ENCODE measurements around the gene ALK.

ALK gene

DNA sequence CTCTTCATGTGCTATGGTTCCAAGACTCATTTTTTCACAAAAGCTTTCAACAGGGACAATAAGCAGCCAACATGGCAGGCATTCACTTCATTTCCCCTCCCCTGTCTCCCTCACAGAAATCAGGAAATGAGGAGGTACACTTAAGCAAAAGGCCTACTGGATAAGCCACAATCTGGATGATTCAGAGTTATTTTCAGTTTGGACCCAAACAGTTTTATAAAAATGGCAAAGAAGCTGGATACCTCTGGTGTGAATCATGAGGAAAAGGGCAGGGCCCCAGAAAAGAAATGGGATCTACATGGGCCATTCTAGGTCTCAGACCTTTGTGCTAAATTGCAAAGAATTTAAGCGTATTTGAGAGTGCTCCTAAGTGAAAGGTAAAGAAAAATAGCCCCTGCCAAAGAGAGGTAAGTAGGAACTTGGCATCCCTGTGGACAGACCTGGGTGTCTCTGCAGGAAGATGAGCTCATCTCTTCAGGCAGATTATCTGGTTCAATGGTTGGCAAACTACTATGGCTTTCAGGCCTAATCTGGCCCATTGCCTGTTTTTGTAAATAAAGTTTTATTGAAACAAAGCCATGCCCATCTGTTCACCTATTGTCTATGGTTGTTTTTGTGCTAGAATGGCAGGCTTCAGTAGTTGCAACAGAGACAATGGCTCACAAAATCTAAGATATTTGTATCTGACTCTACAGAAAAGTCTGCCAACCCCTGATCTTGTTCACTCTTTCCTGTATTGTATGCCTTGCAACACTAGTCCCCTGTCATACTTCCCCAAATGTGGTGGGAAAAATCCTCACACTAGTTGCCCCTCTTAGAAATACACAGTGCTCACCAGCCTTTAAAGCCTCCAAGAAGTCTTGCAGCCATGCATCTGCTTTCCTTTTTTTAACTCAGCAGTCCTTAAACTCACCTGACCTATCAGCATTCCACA is 315.0 kb downstream of the ALK start:
- peak; percentile 96 for DNase-seq

DNA sequence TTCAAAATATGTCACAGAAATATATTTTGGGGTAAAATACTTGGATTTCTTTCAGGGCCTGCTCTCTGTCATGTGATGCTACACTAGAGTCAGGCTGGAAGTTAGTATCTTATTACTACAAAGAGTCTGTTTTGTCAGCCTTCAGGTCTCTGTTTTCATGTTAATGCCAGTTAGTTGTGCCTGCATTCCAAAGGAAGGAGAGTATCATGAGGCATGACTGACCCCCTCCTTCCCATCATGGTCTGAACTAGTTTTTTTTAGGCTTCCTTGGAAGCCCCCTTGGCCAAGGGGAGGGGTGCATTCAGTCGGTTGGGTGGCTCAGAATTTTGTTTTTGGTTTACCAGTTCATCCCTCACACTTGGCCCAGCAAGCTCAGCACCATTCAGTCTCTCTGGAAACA is 318.0 kb downstream of the ALK start:
- DNase-seq = no peak

- no peak for DNase-seq
Observed at GRCh38 chr2:29601872-29602271, 319.5 kb downstream of the ALK start.

GRCh38 chr2:29601321-29601720 is 320.1 kb downstream of the ALK start:
- DNase-seq = no peak

- DNase-seq = no peak
Observed at GRCh38 chr2:29599946-29600345, 321.4 kb downstream of the ALK start.

DNA sequence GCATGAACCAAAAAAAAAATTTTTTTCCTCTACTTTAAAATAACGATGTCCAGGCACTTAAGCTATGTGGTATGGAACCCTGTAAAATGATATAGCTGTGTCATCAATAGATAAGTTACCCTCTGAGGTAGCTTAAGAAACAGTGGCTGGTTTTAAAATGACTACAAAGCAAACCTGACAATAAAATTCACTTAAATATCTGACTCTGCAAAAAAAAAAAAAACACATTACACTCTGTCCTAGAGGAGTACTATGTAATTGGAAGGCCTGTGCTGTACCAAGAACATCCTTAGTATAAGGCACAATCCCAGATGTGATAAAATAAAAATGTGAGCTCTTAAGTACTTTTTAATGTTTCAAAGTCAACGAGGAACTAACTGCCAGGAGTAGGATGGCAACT is 322.4 kb downstream of the ALK start:
- no peak for DNase-seq

- DNase-seq = no peak
Observed at GRCh38 chr2:29597035-29597434, 324.4 kb downstream of the ALK start.

DNA sequence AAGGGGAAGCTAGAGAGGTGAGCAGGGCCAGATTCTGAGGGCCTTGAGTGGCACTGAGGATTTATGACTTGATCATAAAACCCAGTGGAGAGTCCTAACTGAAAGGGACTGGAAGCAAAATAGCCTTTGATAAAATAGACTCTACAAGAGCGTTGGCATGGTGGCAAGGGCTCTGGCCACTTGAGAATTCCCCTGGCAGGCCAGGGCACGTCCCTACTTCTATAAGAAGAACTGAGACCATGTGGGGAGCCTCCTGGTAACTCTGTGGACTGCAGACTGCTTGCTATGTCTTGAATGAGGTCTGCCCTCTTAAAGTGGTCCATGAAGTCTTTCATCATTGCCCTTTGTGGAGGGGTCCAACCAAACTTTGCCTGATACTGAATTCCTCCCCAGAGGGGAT is 324.8 kb downstream of the ALK start:
- no peak for DNase-seq

DNA sequence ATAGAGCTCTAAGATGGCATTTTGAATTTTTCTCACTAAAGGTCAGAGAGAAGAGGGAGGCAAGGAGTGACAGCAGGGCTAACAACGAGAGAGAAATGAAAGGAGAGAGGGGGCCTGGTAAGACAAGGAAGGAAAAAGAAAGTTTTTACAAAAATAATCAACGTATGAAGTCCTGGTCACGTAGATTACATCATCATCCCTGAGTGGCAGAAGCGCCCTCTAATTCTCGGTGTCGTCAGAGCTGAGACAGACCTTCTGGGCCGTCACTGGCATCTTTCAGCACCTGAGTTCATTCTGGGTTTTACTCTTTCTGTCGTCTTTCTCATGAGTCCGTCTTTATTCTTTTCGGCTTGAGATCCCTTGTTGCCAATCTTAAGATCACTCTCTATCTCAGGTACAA is 329.8 kb downstream of the ALK start:
- no peak for DNase-seq

DNA sequence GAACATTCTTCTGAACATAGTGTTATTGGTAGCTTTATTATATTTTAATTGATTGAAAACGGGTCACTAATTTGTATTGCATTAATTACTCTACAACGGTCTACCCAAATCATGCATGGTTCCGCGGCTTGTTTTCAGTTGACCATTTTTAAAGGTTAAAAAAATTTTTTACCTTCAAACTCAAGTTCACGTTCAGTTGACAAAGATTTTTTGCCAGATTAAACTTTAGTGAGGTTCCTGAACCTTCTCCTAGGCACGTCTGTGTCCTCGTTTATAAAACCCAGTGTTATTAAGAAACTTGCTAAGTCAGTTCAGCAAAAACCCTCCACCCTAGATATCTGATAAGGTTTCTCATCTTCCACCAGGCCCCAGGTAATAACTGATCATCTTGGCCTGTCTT is 331.2 kb downstream of the ALK start:
- no peak for DNase-seq

DNA sequence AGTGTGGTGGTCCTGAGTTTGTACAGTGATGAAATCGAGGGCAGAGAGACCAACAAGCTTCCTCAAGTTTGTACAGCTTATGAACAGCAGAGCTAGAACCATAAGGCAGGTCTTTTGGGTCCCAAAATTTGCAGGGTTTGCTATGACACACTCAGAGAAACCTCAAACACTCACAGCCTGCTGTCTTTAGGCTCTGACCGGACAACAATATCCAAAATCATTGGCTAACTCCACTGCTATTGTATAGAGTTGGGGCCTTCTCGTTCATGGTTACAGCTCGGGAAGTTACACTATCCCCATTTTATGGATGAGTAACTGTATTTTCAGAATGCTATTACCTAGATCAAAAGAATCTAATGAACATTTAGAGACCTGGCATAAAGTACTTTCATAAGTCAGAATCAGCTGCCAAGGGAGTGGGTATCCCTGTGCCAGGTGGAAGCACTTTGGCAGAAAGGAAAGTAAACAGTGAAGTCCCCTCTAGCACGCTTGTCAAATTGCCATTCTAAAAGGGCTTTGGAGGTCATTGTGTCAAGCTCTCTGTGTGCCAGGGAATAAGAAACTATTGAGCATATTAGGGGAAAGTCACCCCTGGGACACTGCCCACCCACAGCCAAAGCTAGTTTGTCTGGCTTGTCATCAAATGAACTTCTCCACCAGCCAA is 331.8 kb downstream of the ALK start:
- no peak for DNase-seq

DNA sequence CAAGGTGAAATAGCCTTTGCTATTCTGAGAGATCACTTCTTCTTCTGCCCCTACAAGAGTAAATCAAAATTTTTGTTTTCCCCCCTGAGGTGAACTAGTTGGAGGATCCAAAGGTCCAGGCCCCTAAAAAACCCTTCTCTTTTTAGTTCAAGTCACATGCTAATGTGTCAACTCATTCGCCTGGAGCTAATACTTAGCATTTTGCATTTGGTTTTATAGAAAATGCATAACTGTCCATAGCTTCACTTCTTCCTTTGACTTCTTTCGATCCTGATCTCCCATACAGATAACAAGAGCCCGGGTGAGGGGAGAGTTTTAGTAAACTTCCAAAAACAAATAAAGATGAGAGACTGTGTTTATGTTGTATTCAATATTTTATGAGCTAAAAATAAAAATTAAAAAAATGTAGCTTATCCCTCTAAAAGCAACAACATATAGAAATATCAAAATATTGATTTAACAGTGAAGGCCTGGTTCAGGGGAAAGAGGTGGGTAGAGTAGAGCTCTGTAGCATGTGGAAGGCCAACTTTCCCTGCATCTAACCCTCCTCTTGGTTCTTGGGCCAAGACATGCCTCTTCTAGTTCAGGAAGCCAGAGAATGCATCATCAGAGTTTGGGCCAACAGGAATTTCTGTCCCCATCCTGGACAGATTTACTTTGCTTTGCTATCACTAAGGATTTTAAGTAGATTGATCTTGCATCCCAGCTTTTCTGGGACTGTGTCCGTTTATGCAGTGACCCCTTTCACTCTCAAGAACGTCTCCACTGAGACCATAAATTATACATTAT is 333.8 kb downstream of the ALK start:
- DNase-seq = no peak

DNA sequence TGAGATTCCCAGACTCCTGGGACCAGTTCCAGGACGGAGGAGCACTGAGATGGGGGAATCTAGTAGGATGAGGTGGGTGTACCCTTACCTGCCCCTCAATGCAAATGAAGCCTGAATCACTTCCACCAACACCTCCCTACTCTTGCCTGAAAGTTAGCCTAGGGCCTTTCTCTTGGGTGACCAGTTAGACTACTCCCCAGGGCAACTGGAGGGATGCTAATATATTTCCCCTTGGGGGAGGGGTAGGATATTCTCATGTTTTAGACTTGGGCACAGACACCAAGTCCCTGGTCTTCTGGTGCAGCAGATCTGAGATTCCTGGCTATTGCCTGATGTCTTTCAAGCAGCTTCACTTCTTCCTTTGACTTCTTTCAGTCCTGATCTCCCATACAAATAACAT is 334.5 kb downstream of the ALK start:
- DNase-seq = no peak

- DNase-seq = no peak
Observed at GRCh38 chr2:29583548-29584156, 337.7 kb downstream of the ALK start.

DNA sequence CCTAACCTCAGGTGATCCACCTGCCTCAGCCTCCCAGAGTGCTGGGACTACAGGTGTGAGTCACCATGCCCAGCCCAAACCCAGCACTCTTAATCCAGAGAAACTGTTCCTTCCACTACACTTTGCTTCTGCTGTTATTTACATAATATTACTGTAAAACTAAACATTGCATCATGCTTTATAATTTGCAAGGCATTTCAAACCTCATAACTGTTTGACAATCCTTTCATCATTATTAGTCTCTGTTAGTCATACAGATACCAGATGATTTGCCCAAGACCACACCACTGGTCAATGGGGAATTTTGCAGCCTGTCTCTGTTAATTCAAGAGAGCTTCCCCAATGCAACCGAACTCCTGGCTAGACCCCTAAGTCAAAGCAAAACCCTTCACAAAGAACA is 338.3 kb downstream of the ALK start:
- peak; percentile 12 for DNase-seq

GRCh38 chr2:29582062-29582461 is 339.3 kb downstream of the ALK start:
- no peak for DNase-seq

- peak; percentile 85 for DNase-seq
Observed at GRCh38 chr2:29580223-29580622, 341.2 kb downstream of the ALK start.

- peak; percentile 49 for DNase-seq
Observed at GRCh38 chr2:29579495-29580169, 341.8 kb downstream of the ALK start.

GRCh38 chr2:29578084-29578598 is 343.2 kb downstream of the ALK start:
- DNase-seq = no peak

GRCh38 chr2:29576231-29576630 is 345.2 kb downstream of the ALK start:
- DNase-seq = no peak

- no peak for DNase-seq
Observed at GRCh38 chr2:29575370-29575890, 346.0 kb downstream of the ALK start.

DNA sequence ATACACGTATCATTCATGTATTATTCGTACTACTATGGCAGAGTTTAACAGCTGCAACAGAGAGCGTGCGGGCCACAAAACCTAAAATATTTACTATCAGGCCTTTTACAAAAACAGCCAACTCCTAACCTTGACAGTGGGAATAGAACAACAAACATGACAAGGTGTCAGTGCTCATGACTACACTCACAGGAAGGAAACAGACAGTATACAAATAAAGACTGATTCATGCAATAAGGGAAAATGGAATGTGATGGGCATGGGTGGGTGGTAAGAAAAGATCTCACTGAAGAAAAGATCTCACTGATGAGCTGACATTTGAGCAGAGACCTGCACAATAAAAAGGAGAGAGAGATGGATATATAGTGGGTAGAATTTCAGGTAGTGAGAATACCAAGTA is 347.8 kb downstream of the ALK start:
- DNase-seq = no peak

Measured in fibroblast of skin of right biceps (primary cell).